ENCODE results near the gene RTN4R. TPM values are rescaled to one million over a fixed set of nuclear protein-coding genes. Genes with fewer than 3 reads are reported as not detected.

RTN4R gene
- total RNA-seq, 1 experiment from 2014 or later, result 16.3 TPM

- TF ChIP-seq POLR2AphosphoS5 (IDR thresholded peaks at IDR 0.05; ENCODE audit: low read depth, low read length) (no peak), REST (IDR thresholded peaks at IDR 0.05; ENCODE audit: insufficient read depth in 1 of 2, low read depth in 2 of 2, low read length in 1 of 2) (no peak), CTCF (IDR thresholded peaks at IDR 0.05) (no peak), TCF7L2 (IDR thresholded peaks at IDR 0.05; ENCODE audit: low read depth, low read length) (no peak)
- intact Hi-C loops (cut with micrococcal nuclease; ENCODE audit: unreplicated experiment) (no loop called here), in situ Hi-C loops (cut with HindIII; ENCODE audit: low pct_unique_long_range_greater_than_20kb, low sequenced_read_pairs) (no loop called here)
- ChIA-PET CTCF (no interaction called here), POLR2A (no interaction called here)
- peaks cover 4% of the 10 kb centered on the region; the same call in 1 of the 2 replicates for H3K4me1 ChIP-seq (ENCODE audit: control insufficient read depth, insufficient read depth, low read length)
- no peak for DNase-seq (ENCODE audit: low read depth, low spot score)
- H3K27me3 ChIP-seq (ENCODE audit: control insufficient read depth, insufficient read depth, low read length), result no peaks in the 10 kb centered on the region
- BruUV-seq (replicated peaks), result no TSS peak
- no peak for ATAC-seq
- H3K36me3 ChIP-seq (ENCODE audit: control insufficient read depth, insufficient read depth, low read length), result no peaks in the 10 kb centered on the region
- no peak overlapping the region for H3K27ac ChIP-seq (ENCODE audit: low read length)
- no peak overlapping the region for H3K4me3 ChIP-seq (ENCODE audit: low read depth in 2 of 2, low read length in 2 of 2)
- no peaks in the 10 kb centered on the region for H3K9me3 ChIP-seq (ENCODE audit: control insufficient read depth, insufficient read depth, low read depth, low read length)
Measured at GRCh38 chr22:20243176-20243536, 25.0 kb downstream of the RTN4R start.

GRCh38 chr22:20242393-20243175 is 25.5 kb downstream of the RTN4R start:
- no peak for ATAC-seq

More at GRCh38 chr22:20242393-20243175, 25.5 kb downstream of the RTN4R start:
- Histone ChIP-seq H3K27ac (ENCODE audit: low read length) (no peak overlapping the region), H3K36me3 (ENCODE audit: control insufficient read depth, insufficient read depth, low read length) (no peaks in the 10 kb centered on the region), H3K27me3 (ENCODE audit: control insufficient read depth, insufficient read depth, low read length) (no peaks in the 10 kb centered on the region), H3K4me1 (ENCODE audit: control insufficient read depth, insufficient read depth, low read length) (peaks cover 4% of the 10 kb centered on the region; the same call in 1 of the 2 replicates), H3K9me3 (ENCODE audit: control insufficient read depth, insufficient read depth, low read depth, low read length) (no peaks in the 10 kb centered on the region), H3K4me3 (ENCODE audit: low read depth in 2 of 2, low read length in 2 of 2) (no peak overlapping the region)
- TF ChIP-seq SIN3A (IDR thresholded peaks at IDR 0.05; ENCODE audit: borderline replicate concordance, insufficient read depth, low read depth, low read length) (no peak), CTCF (IDR thresholded peaks at IDR 0.05) (no peak), REST (IDR thresholded peaks at IDR 0.05; ENCODE audit: insufficient read depth in 1 of 2, low read depth in 2 of 2, low read length in 1 of 2) (no peak), POLR2AphosphoS5 (IDR thresholded peaks at IDR 0.05; ENCODE audit: low read depth, low read length) (no peak), TCF7L2 (IDR thresholded peaks at IDR 0.05; ENCODE audit: low read depth, low read length) (no peak)
- in situ Hi-C loops (cut with HindIII; ENCODE audit: low pct_unique_long_range_greater_than_20kb, low sequenced_read_pairs), result no loop called here
- intact Hi-C loops (cut with micrococcal nuclease; ENCODE audit: unreplicated experiment), result no loop called here
- DNase-seq (ENCODE audit: low read depth, low spot score), result no peak
- POLR2A ChIA-PET, result no interaction called here
- BruUV-seq (replicated peaks), result no TSS peak
- CTCF ChIA-PET, result no interaction called here

All from Panc1 (cell line).